Superior temporal gyrus (tissue), 1 donor: ENCODE measurements around the gene TSC22D3.
A peak's percentile ranks its signal among the peaks of the same experiment; 100 is the strongest.

Experiments used
- DNase-seq: peaks from one replicate; pipeline ENCODE4 v3.0.0-alpha.2; 2016; ENCODE audit errors: extremely low spot score

The TSC22D3 gene

DNA sequence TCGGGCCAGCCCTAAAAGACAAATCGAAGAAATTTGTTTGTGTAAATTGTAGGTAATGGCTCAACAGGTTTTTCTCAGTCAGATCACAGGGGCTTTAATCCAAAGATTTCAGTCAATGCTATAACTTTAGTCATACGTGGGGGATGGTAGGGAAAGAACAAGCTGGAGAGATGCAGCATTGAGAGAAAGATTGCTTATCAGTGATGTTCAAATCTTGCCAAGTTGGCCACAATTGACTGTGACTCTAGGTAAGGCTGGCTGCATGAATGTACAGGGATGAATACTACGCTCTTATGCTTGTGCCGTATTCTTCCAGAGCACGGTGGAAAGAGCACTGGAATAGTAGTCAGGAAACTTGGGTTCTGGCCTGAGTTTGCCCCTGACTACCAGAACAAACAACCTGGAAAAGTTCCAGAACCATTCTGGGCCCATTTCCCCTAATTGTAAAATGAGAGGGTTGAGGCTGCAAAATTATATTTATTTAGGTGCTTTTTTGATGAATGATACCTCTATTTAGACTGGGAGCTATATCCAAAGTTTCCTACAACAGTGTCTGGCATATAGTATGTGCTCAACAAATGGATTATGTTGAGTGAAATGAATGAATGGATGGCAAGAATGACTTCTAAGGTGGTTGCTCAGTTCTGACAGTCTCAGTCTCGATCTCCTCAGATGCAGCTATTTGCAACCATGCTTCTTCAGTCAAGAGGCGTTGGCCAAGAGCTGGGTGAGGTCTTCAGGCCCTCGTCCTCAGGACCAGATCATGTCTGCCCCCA is 44.4 kb downstream of the TSC22D3 start:
- DNase-seq, result no peak

DNA sequence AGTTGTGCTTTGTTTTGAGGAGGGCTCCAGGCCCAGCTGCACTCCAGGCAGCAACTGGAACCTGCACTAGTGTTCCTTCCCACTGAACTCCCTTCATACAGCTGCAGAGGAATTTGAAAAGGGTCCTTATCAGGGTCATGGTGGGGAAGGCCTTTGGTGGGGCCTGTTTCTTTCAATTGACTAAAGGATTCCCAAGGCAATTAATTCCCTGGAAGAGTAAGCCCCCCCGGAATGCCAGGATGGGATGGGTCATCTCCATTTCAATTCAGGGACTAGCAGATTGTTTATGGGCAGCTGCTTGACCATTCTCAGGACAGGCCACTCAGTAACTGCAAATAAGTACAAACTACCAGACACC is 45.3 kb downstream of the TSC22D3 start:
- no peak for DNase-seq

DNA sequence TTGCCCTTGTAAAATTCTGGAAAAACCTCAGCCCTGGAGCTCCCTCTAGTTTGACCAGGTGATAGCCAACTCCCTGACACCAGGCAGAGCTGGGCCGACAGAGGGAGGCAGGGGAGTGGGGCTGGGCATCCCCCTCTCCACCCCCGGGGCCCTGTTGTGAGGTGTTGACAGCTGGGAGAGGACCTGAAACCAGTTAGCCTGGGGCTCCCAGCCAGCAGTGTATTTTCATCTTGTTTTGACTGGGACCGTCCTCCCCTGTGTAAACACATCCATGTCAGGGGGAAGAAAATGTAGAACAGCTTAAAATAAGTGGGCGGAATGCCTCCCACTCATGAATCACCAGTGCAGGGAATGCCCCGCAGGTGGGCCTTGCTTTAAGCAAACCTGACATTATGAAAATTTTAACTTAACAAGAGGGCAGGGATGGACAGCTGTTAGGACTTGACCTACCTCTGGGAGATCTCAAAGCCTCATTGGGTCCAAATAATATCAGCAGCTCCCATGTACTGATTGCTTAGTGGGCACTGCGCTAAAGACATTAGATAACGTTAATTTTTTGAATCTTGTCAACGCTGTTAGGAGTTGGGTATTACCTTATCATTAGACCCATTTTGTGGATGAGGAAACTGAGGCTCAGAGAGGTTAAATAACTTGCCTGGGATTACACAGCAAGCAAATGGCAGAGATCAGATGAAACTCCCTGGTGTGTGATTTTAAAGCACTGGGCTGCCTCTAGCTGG is 45.9 kb downstream of the TSC22D3 start:
- no peak for DNase-seq

DNA sequence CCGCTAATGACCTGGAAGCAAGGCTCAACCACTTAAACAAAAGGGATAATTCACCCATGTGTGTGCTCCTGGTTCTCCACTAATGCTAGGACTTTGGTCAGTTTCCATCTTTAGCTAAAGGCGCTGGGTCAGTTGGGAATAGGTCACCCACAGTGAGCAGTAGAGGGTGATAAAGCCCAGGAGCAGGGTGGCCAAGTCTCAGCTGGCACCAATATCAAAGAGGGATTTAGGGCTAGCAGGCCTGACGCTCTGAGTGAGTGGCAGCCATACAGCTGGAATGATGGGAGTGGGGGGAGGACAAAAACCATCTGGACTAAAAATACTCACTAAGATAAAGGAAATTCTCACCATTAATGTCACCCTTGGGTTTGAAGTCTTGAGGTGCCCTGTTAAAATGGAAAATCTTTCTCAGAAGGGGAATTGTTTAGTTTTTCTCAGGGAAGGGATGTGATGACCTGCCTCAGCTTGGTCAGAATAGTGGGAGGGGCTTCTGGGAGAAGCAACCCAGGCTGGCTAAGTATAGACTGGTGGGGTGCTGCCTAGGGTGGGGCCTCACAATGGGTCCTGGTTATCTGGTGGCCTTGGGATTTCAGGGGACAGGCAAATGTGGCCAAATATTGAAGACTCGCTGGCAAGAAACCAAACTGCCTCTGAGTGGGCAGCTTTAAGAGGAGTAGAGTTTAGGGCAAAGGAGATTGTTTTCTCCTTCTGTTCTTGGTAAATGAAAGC is 47.1 kb downstream of the TSC22D3 start:
- DNase-seq, result peak; percentile 63

GRCh38 chrX:107726816-107727534 is 48.6 kb downstream of the TSC22D3 start:
- no peak for DNase-seq

GRCh38 chrX:107725761-107726555 is 49.6 kb downstream of the TSC22D3 start:
- no peak for DNase-seq

DNA sequence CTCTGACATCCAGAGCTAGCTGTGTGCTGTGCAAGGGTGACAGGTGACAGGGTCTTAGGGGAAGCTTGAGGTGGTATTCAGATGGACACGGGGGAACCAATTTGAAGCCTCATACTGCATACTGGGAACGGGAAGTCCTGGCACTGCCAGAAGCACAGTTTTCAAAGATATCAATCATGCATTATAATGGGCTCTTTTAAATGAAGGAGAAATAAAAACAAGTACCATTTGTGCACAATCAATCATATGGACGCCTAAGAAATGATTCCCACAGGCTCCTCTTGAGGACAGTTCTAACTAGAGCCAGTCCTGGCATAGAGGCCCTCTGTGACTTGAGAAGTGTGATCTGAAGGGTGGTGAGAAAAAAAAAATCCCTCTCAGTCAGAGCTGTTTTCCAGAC is 50.9 kb downstream of the TSC22D3 start:
- DNase-seq, result no peak

DNA sequence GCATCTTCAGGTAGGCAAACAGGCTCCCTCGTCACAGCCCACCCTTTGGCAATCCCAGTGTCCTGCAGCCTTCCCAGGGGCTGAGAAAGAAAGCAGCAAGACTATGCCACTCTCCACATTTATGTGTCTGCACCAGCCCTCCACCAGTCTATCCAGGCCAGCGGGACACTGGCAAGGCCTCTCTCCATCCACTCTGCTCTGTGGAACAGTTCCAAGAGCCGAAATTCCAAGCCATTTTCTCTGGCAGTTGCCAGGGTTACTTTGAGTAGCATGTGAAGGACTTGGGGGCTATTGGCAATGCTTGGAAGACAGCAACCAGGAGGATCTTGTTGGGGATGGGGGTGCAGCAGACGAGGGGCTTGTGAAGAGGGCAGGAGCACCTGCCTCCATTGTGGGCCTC is 52.1 kb downstream of the TSC22D3 start:
- DNase-seq, result no peak

- DNase-seq, result peak; percentile 47
Measured at GRCh38 chrX:107721966-107722707, 53.5 kb downstream of the TSC22D3 start.

- no peak for DNase-seq
Measured at GRCh38 chrX:107721318-107721717, 54.3 kb downstream of the TSC22D3 start.

- DNase-seq, result peak; percentile 77
Measured at GRCh38 chrX:107718156-107718621, 57.4 kb downstream of the TSC22D3 start.

- DNase-seq, result peak; percentile 81
Measured at GRCh38 chrX:107716816-107717700, 58.5 kb downstream of the TSC22D3 start.

DNA sequence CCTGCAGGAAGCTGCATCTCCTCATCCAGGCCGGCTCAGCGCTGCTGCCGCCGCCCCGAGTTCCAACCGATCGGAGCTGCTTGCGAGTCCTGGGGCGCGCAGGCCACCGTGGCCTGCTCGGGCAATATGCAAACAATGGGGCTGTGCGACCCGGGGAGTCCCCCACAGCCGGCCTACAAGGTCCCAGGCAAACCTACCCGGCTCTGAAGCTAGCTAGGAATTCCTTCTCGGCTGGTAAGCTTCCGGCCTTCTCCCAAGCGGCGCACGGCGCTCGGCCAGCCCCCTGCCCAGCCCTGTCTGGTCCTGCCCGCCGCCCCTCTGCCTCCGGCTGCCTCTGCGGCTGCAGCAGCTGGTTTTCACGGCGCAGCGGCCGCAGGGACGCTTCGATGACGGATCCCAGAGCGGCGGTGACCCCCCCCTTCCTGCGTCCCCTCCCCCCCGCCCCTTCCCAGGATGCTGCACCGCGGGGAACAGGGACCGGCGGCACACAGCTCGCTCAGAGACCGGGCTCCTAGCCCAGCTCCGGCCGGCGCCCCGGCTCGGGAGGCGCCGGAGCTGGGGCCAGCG is 59.4 kb downstream of the TSC22D3 start:
- peak; percentile 15 for DNase-seq

GRCh38 chrX:107715331-107716117 is 60.1 kb downstream of the TSC22D3 start:
- DNase-seq, result peak; percentile 41

GRCh38 chrX:107714206-107714891 is 61.2 kb downstream of the TSC22D3 start:
- DNase-seq, result no peak

GRCh38 chrX:107713543-107714205 is 61.9 kb downstream of the TSC22D3 start:
- no peak for DNase-seq

DNA sequence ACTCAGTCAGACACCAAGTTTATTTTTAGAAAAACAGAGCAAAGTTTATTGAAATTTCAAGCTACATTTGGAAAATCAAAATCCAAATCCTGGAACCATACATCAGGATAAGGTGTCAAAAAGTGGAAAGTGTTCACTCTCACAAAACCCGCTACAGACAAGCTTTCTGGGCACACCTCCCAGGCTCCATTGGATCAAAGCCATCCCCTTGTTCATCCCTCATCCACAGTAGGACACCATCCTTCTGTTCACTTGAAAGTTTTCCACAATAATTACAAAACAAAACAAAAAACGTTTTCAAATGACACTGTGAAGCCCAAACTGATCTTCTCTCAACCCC is 62.4 kb downstream of the TSC22D3 start:
- no peak for DNase-seq
